Activated CD4-positive, alpha-beta memory T cell treated with anti-CD3 and anti-CD28 coated beads, Interleukin-2, amount 10 ng/mL, durations not matched to agents 7 days and 5 days (primary cell): Measurements from ENCODE around the gene PYGB. TPM values are rescaled to one million over a fixed set of nuclear protein-coding genes. Genes with fewer than 3 reads are reported as not detected.
"Not testable (repeated sequence)": the region's sequence is repeated elsewhere in the genome, so short reads cannot be mapped to it uniquely, and the experiment has no call there.

Experiments
- CTCF ChIA-PET: fragments of 350-600 bp; sonication (Branson Sonifier 250); formaldehyde crosslinking; loops from one replicate; lab custom pipeline; 2021; ENCODE audit warnings: antibody characterized with exemption, inconsistent platforms; lab: Charles Lee
- POLR2A ChIA-PET: fragments of 350-600 bp; sonication (Branson Sonifier 250); formaldehyde crosslinking; loops from one replicate; lab custom pipeline; 2021; ENCODE audit warnings: antibody characterized with exemption; lab: Charles Lee
- DNase-seq: peaks from one replicate; pipeline ENCODE4 v3.0.0-alpha.2; 2020
- H3K27ac Mint-ChIP-seq: one replicate; pipeline ENCODE4 v1.8.0; 2021; ENCODE audit warnings: mild to moderate bottlenecking, mixed read lengths
- H3K27me3 Mint-ChIP-seq: one replicate; pipeline ENCODE4 v1.8.0; 2021; ENCODE audit warnings: mixed read lengths
- H3K36me3 Mint-ChIP-seq: one replicate; pipeline ENCODE4 v1.8.0; 2021; ENCODE audit warnings: low read depth, mixed read lengths
- H3K4me1 Mint-ChIP-seq: one replicate; pipeline ENCODE4 v1.8.0; 2021; ENCODE audit warnings: mixed read lengths
- H3K4me3 Mint-ChIP-seq: one replicate; pipeline ENCODE4 v1.8.0; 2021; ENCODE audit warnings: mild to moderate bottlenecking, mixed read lengths
- H3K9me3 Mint-ChIP-seq: one replicate; pipeline ENCODE4 v1.8.0; 2021; ENCODE audit warnings: mixed read lengths
- total RNA-seq, 2 experiments: library from RNA; stranded (reverse); gene quantifications; one replicate each; pipeline ENCODE4 v1.2.3, GENCODE V29; 2021

The PYGB gene
- total RNA-seq, 2 experiments from 2014 or later = 28.4 to 29.8 TPM

DNA sequence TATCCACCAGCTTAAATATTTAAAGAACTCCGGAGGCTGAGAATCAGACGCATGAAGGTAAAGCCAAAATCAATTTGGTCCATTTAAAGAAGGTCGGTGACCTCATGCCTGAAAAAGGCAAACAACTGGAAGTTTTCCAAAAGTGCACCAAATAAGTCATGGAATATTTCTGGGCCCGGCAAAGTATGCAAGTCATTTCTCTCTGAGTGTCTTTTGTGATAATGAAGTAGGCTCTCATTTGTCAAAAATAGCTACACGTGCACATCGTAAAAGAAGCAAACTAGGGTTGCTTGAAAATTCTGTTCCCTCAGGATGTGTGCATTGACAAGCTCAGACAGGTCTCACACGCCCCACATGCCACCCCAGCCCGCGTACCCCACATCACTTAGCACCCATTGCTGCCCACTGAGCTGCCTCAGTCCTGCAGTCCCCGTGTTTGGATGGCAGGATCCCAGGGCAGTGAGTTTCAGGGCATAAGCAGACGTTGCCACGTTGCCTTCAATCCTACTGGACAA, 20.5 kb upstream of the PYGB start:
- POLR2A ChIA-PET = no interaction called here
- Mint-ChIP-seq H3K4me3 (no peak overlapping the region), H3K4me1 (peaks cover 9% of the 10 kb centered on the region), H3K27ac (no peak overlapping the region), H3K9me3 (no peaks in the 10 kb centered on the region), H3K27me3 (no peaks in the 10 kb centered on the region), H3K36me3 (peaks cover 4% of the 10 kb centered on the region)
- CTCF ChIA-PET = no interaction called here
- DNase-seq = no peak

DNA sequence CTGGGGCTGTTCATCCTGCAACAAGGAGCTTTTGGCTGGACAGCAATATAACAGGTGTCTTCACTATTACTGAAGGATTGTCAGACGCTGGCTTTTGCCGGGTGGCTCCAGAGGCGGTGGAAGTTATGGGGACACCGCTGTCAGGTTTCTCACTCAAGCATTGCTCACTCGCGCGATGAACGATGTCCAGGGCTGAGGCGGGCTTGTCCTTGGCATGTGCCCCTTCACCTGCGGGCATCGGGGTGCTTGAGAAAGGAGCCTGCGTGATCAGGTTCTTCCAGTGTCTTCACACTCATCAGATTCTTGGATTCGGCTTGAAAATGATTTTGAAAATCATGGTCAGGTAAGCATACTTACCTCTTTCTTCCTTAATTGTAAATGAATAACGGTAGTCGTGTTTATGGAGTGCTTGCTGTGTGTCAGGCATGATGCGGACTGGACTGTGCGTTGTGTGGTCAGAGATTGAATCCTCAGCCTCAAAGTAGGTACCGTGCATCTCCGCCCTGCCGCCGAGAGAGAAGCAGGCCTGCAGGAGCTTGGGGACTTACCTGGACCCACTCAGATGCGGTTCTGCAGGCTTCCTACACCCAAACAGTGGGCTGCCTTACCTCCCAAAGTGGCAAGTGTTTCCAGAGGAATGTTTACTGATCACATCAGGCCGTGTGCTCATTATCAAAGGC, 18.3 kb upstream of the PYGB start:
- Mint-ChIP-seq H3K36me3 (peaks cover 4% of the 10 kb centered on the region), H3K27ac (no peak overlapping the region), H3K4me1 (no peaks in the 10 kb centered on the region), H3K9me3 (no peaks in the 10 kb centered on the region), H3K4me3 (no peak overlapping the region), H3K27me3 (peaks cover 7% of the 10 kb centered on the region)
- ChIA-PET CTCF (interaction anchor here (0.7 kb wide), 1 partner anchor 8 kb away, joined by 3 read pairs; no protein-coding TSS in a partner anchor), POLR2A (no interaction called here)
- DNase-seq = no peak

DNA sequence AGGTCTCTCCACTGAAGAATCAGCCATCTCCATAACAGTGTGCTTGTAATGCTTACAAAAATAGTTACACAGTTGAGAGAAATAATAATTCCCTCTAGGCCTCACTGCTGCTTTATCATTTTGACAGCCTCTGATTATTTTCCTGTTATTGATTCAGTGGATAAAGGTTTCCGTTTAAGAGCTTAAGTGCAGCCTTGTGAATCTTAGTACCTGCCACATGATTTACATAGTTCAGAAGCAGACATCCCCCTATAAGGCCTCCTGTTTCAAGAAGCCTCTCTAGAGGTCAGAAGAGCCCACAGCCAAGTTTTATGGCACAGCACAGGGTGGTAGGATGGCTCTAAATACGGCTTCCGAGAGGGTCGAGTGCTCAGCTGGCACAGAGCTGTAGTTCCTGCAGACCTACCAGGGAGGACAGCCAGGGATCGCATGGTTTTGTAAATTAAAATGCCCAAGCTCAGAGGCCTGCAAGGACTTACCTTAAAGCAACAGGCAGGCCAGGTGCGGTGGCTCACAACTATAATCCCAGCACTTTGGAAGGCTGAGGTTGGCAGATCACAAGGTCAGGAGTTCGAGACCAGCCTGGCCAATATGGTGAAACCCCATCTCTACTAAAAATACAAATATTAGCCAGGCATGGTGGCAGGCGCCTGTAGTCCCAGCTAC, 17.6 kb upstream of the PYGB start:
- CTCF ChIA-PET = interaction anchor here (0.7 kb wide), 1 partner anchor 9 kb away, joined by 3 read pairs; no protein-coding TSS in a partner anchor
- H3K27me3 Mint-ChIP-seq = peaks cover 10% of the 10 kb centered on the region
- H3K27ac Mint-ChIP-seq = no peak overlapping the region

DNA sequence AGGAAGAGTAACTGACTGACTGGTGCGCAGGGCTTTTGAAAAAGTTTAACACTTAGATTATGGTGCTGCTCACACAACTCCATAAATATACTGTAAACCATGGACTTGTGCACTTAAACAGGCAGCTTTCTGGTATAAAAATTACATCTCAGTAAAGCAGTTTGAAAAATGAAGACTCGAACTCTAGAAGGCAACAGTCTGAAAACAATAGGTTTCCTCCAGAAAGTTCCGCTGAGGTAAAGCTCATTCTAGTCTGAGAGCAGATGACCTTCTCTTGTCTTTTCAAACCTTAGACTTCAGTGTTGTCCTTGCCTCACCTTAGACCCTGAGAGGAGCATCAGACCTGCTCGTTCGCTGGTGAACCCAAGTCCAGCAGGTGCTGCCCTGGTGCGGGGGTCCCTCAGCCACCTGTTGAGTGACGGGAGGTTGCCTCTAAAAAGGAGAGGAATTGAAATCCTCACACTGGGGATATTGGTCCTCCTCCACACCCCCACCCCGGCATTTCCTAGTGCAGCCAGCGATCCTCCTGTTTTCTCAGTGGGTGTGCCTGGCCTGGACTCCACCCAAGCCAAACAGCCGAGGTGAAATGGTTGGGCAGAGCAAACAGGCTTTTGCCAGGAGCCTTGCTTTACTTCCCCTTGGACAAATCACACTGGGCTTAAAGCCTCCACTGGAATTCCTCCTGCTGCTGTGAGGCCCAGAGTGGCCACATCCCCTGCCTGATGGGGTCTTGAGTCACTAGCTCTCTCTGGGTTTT, 14.7 kb upstream of the PYGB start:
- Mint-ChIP-seq H3K27me3 (peaks cover 12% of the 10 kb centered on the region), H3K9me3 (no peaks in the 10 kb centered on the region), H3K27ac (no peak overlapping the region), H3K4me1 (peaks cover 11% of the 10 kb centered on the region), H3K4me3 (no peak overlapping the region), H3K36me3 (no peaks in the 10 kb centered on the region)
- POLR2A ChIA-PET = no interaction called here
- CTCF ChIA-PET = interaction anchor here (0.7 kb wide), 1 partner anchor 387 kb away, joined by 4 read pairs; no protein-coding TSS in a partner anchor
- no peak for DNase-seq

More for the DNA sequence above, 17.6 kb upstream of the PYGB start:
- Mint-ChIP-seq H3K36me3 (peaks cover 4% of the 10 kb centered on the region), H3K9me3 (no peaks in the 10 kb centered on the region), H3K4me1 (no peaks in the 10 kb centered on the region), H3K4me3 (no peak overlapping the region)
- DNase-seq = no peak
- POLR2A ChIA-PET = no interaction called here

DNA sequence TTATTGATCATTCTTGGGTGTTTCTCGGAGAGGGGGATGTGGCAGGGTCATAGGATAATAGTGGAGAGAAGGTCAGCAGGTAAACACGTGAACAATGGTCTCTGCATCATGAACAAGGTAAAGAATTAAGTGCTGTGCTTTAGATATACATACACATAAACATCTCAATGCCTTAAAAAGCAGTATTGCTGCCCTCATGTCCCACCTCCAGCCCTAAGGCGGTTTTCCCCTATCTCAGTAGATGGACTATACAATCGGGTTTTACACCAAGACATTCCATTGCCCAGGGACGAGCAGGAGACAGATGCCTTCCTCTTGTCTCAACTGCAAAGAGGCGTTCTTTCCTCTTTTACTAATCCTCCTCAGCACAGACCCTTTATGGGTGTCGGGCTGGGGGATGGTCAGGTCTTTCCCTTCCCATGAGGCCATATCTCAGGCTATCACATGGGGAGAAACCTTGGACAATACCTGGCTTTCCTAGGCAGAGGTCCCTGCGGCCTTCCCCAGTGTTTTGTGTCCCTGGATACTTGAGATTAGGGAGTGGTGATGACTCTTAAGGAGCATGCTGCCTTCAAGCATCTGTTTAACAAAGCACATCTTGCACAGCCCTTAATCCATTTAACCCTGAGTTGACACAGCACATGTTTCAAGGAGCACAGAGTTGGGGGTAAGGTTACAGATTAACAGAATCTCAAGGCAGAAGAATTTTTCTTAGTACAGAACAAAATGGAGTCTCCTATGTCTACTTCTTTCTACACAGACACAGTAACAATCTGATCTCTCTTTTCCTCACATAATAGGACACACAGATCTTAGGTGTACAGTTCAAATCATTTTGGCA, 13.7 kb upstream of the PYGB start:
- H3K4me3 Mint-ChIP-seq, DNase-seq, CTCF ChIA-PET, POLR2A ChIA-PET, H3K36me3 Mint-ChIP-seq, H3K27ac Mint-ChIP-seq, H3K9me3 Mint-ChIP-seq: not testable (repeated sequence)
- Mint-ChIP-seq H3K4me1 (peaks cover 20% of the 10 kb centered on the region), H3K27me3 (peaks cover 12% of the 10 kb centered on the region)

DNA sequence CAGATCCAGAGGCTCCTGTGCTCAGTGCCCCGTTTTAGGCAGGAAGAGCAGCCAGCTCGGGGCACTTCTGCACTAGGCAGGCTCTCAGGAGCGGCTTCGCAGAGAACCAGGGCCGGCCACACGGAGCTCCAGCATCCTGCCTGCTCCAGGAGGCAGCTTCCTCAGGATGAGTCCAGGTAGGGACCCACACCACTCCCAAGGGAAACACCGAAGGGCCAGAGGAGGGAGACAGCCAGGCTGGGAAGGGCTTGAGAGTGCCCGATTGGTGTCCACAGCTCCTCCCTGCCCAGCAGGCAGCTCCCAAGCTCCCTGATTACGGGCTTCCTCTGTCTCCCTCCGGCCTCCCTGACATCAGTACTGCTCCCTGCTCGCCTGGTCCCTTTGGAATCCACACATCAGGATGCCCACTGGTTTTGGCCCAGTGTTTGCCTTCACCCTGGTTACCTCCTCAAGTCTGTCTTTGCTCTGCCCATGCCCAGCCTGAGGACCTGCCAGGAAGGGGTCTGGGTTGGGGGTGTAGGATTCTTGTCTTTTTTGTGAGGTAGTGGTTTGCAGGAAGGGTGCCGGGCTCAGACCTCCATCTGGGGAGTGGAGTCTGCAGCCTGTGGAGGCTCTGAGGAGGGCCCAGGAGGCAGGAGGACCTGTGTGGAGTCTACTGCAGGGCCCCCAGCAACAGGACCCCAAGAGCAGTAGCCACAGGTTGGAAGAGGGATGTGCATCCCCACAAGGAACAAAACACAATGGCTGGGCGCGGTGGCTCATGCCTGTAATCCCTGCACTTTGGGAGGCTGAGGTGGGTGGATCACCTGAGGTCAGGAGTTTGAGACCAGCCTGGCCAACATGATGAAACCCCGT, 11.2 kb upstream of the PYGB start:
- Mint-ChIP-seq H3K27ac (no peak overlapping the region), H3K4me3 (no peak overlapping the region), H3K27me3 (peaks cover 12% of the 10 kb centered on the region), H3K36me3 (no peaks in the 10 kb centered on the region), H3K4me1 (peaks cover 20% of the 10 kb centered on the region), H3K9me3 (no peaks in the 10 kb centered on the region)
- no peak for DNase-seq
- ChIA-PET CTCF (interaction anchor here (1.0 to 1.2 kb wide), 2 partner anchors 12 to 62 kb away, joined by 3 read pairs; no protein-coding TSS in a partner anchor), POLR2A (interaction anchor here (1.0 to 2.7 kb wide), 3 partner anchors 11 to 171 kb away, joined by 3 to 12 read pairs (median 4); partner anchors contain the start of genes GINS1 and PYGB)

DNA sequence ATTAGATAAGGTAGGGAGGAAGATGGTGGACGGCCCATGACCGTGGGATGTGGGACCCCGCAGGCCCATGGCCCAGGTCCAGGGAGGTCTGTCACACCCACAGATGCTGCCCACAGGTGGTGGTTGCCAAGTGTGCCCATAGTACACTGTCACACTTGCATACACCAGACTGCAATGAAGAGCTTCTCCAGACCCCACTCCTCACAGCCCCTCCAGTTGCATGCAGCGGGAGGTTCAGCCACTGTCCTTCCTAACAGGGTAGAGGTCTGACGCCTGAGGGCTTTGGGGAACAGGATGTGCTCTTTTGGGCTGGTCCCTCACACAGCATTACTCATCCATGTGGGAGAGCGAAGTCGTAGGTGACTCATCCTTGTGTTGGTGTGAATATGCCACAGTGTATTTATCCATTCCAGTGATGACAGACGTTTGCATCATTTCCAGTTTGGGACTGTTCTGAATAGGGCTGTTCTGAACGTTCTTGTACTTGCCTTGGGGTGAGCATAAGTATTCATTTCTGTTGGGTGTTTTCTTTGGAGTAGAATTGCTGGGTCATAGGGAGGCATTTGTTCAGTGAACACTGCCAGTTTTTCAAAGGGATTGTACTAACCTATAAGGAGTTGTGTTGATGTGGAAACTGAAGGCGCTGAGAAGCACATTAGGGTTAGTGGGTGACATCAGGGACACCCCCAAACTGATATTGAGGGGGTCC, 10.1 kb upstream of the PYGB start:
- H3K4me3 Mint-ChIP-seq = peak overlapping the region; percentile 48

DNA sequence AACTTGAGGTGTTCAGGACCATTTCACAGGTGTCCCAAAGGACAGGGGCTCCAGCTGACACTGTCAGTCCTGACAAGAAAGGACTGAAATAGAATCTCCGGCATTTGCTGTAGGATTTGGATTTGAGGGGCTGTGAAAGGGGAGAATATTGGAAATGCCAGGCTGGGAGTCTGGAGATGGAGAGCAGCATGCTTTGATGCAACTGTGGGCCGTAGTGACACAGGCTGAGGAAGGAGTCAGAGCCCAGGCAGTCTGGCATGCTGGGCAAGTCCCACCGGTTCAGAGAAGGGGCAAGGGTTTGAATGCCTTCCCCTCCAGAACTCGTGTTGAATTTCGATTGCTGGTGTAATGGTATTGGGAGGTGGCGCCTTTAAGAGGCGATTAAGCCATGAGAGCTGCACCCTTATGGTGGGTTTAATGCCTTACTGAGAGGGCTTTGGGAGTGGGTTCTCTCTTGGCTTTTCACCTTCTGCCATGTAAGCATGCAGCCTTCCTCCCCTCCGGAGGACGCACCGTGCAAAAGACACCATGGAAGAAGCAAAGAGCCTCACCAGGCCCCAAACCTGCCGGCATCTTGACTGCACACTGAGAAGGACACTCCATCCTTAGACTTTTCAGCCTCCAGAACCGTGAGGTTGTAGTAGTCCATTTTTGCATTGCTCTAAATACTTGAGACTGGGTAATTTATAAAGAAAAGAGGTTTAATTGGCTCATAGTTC, 9.4 kb upstream of the PYGB start:
- DNase-seq = no peak
- H3K27ac Mint-ChIP-seq = peak overlapping the region; percentile 86
- POLR2A ChIA-PET = interaction anchor here (1.9 to 2.7 kb wide), 2 partner anchors 9 to 42 kb away, joined by 4 to 12 read pairs; partner anchors contain the start of gene PYGB
- CTCF ChIA-PET = no interaction called here
- no peak overlapping the region for H3K4me3 Mint-ChIP-seq
- H3K4me1 Mint-ChIP-seq = peaks cover 20% of the 10 kb centered on the region
- no peaks in the 10 kb centered on the region for H3K9me3 Mint-ChIP-seq
- no peaks in the 10 kb centered on the region for H3K36me3 Mint-ChIP-seq
- peaks cover 20% of the 10 kb centered on the region for H3K27me3 Mint-ChIP-seq

More for the DNA sequence above, 10.1 kb upstream of the PYGB start:
- Mint-ChIP-seq H3K4me1 (peaks cover 20% of the 10 kb centered on the region), H3K27me3 (peaks cover 18% of the 10 kb centered on the region), H3K9me3 (no peaks in the 10 kb centered on the region), H3K27ac (peak overlapping the region; percentile 86), H3K36me3 (no peaks in the 10 kb centered on the region)
- ChIA-PET CTCF (interaction anchor here (1.0 kb wide), 1 partner anchor 61 kb away, joined by 3 read pairs; no protein-coding TSS in a partner anchor), POLR2A (interaction anchor here (1.9 to 2.7 kb wide), 2 partner anchors 10 to 41 kb away, joined by 4 to 12 read pairs; partner anchors contain the start of gene PYGB)
- DNase-seq = peak; percentile 72

DNA sequence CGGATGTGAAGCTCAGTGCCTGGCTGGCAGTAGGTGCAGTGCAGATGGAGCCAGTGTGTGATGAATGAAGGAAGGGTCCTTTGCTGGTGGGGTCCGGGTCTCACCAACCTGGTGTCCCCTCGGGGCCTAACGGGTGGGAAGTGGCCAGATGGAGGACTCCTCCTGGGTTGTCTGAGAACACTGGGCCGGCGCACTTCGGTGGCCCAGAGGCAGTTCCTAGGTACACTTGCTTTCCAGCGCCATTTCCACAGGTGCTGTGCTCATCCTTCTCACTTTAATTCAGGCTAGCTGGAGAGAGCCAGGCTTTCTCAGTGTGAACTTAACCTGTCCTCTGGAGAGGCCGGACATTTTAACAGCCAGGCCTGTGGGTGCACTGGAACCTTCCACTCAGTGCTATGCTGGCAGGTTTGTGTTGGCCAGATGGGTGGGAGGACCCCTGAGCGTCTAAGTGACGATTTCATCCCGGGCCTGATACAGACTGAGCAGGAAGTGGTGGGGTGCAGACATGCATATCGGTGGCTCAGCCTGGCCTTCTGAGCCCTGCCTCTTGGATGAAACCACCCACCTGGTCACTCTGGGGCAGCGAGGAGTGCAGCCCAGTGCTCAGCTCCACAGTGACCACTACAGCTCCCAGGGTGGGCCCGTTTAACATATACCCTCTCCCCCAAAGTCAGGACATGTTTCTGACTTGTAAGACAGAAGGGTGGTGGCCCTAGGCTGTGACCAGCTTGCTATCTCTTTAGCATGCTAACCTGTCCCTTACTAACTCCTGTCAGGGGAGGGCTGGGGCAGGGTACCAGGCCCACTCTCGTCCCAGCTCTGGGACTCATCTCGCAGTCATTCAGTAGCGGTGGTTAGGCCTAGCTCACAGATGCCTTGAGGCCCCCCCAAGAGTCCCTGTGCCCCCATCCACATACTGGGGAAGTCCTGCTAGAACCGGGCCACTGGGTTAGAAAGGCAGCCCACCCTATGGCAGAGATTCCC, 8.2 kb upstream of the PYGB start:
- ChIA-PET POLR2A (interaction anchor here (0.7 to 1.4 kb wide), 2 partner anchors 168 to 262 kb away, joined by 3 read pairs; no protein-coding TSS in a partner anchor), CTCF (no interaction called here)
- Mint-ChIP-seq H3K9me3 (no peaks in the 10 kb centered on the region), H3K4me3 (no peak overlapping the region), H3K27ac (no peak overlapping the region), H3K36me3 (no peaks in the 10 kb centered on the region), H3K27me3 (peaks cover 13% of the 10 kb centered on the region), H3K4me1 (peaks cover 20% of the 10 kb centered on the region)
- DNase-seq = no peak
